GM12892 (cell line): Measurements from ENCODE around the gene LAMA2.

Experiments used
- POLR2A ChIP-seq: IDR thresholded peaks from 2 replicates; pipeline ENCODE4 v1.6.1; 2011; ENCODE audit warnings: low read depth, low read length, control low read depth
- POLR2AphosphoS5 ChIP-seq: IDR thresholded peaks from 2 replicates; pipeline ENCODE4 v1.6.1; 2011; ENCODE audit warnings: low read depth, low read length, control low read depth
- TAF1 ChIP-seq: IDR thresholded peaks from 2 replicates; pipeline ENCODE4 v1.6.1; 2011; ENCODE audit warnings: low read depth, mild to moderate bottlenecking, control low read depth, low read length, borderline replicate concordance

GRCh38 chr6:129472239-129472638 is 589.3 kb downstream of the LAMA2 start:
- TF ChIP-seq POLR2A (no peak), TAF1 (no peak), POLR2AphosphoS5 (no peak)
